CD4-positive, CD25-positive, alpha-beta regulatory T cell (primary cell): ENCODE results near the gene TMEM229B. TPM values are rescaled to one million over a fixed set of nuclear protein-coding genes. Genes with fewer than 3 reads are reported as not detected.

Experiments used
- ATAC-seq, 2 donors: fragments of 150-1000 bp; cut with Tn5 transposase; one replicate each; pipeline ENCODE4 v1.10.0; 2021; ENCODE audit warnings: low read depth in 2 of 2, moderate number of reproducible peaks in 2 of 2, moderate library complexity in 1 of 2
- DNase-seq, 3 donors: peaks; one replicate each; pipeline versions ENCODE4 v3.0.0 to v3.0.0-alpha.2; 2012 to 2022; ENCODE audit warnings: mixed read lengths in 1 of 3
- H3K27ac ChIP-seq: one replicate; pipeline ENCODE4 v1.7.0; 2013; ENCODE audit warnings: mild to moderate bottlenecking, low read length; ENCODE audit not compliant: insufficient read depth, poor library complexity, severe bottlenecking
- H3K27me3 ChIP-seq: one replicate; pipeline ENCODE4 v1.7.0; 2013; ENCODE audit warnings: low read length; ENCODE audit not compliant: control insufficient read depth, insufficient read depth
- H3K36me3 ChIP-seq: one replicate; pipeline ENCODE4 v1.7.0; 2013; ENCODE audit warnings: mild to moderate bottlenecking, low read length, moderate library complexity; ENCODE audit not compliant: control insufficient read depth, insufficient read depth
- H3K4me1 ChIP-seq: 2 replicates; pipeline ENCODE4 v1.7.0; 2013; ENCODE audit warnings: mild to moderate bottlenecking, low read length; ENCODE audit not compliant: insufficient read depth, control insufficient read depth, poor library complexity, severe bottlenecking
- H3K4me3 ChIP-seq: one replicate; pipeline ENCODE4 v1.7.0; 2013; ENCODE audit warnings: low read depth, mild to moderate bottlenecking, low read length, moderate library complexity
- H3K9me3 ChIP-seq, 2 experiments: 1 replicate in 1 of 2; 2 replicates in 1 of 2; pipeline ENCODE4 v1.7.0; 2013; ENCODE audit warnings: low read length in 2 of 2, mild to moderate bottlenecking in 1 of 2, moderate library complexity in 1 of 2; ENCODE audit not compliant: control insufficient read depth in 2 of 2
- H3K27ac Mint-ChIP-seq, 3 donors: one replicate each; pipeline ENCODE4 v1.8.0; 2020 to 2022; ENCODE audit warnings: mild to moderate bottlenecking in 3 of 3, mixed read lengths in 3 of 3, moderate library complexity in 2 of 3
- H3K27me3 Mint-ChIP-seq: one replicate; pipeline ENCODE4 v1.8.0; 2022; ENCODE audit warnings: mild to moderate bottlenecking, mixed read lengths
- H3K36me3 Mint-ChIP-seq: one replicate; pipeline ENCODE4 v1.8.0; 2020; ENCODE audit warnings: mixed read lengths
- H3K4me1 Mint-ChIP-seq, 4 donors: one replicate each; pipeline ENCODE4 v1.8.0; 2020 to 2022; ENCODE audit warnings: mixed read lengths in 4 of 4, mild to moderate bottlenecking in 1 of 4
- H3K4me3 Mint-ChIP-seq, 4 donors: one replicate each; pipeline ENCODE4 v1.8.0; 2020 to 2022; ENCODE audit warnings: mild to moderate bottlenecking in 4 of 4, mixed read lengths in 4 of 4, moderate library complexity in 3 of 4
- H3K9me3 Mint-ChIP-seq, 7 donors: one replicate each; pipeline ENCODE4 v1.8.0; 2020 to 2022; ENCODE audit warnings: mixed read lengths in 7 of 7, mild to moderate bottlenecking in 3 of 7, moderate library complexity in 2 of 7
- polyA plus RNA-seq, 4 donors: library from polyadenylated mRNA; unstranded; fragments of 300-500 nt; fragmentation: Illumina TruSeq; gene quantifications; one replicate each; pipeline ENCODE4 v1.2.3, GENCODE V29; 2021
- total RNA-seq: library from RNA; stranded (reverse); gene quantifications from one replicate; pipeline ENCODE4 v1.2.3, GENCODE V29; 2022

TMEM229B gene
- total and polyA plus RNA-seq, 5 donors from 2014 or later = 8.2 to 21.6 (median 14.9) TPM

DNA sequence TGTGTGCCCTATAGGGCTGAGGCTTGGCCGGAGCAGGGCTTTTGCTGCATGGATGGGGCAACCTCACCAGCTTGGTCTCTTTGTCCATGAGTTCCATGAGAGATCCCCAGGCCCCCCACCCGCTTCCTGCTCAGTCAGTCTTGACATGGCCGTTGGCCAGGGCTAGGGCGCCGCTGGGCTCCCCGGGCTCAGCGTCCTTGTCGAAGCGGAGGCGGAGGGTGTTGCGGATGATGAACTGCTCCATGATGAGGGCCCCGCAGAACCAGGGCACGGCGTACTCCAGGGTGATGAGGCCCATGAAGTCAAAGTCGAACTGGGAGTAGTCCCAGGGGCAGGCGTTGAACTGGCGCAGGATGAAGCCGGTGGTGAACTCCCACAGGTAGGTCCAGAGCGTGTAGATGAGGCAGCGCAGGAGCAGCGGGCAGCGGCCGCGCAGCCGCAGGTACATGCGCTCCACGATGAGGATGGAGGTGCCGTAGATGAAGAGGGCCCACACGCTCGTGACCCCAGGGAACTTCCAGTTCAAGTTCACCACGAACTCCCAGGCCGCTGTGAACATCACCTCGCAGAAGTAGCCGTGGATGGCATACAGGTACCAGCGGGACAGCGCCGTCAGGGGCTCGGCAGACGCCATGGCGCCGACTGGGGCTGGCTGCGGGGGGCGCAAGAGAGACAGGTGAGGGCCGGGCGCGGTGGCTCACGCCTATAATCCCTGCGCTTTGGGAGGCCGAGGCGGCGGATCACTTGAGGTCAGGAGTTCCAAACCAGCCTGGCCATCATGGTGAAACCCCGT lies 15.0 kb downstream of the TMEM229B start:
- no peak for ATAC-seq
- H3K36me3 Mint-ChIP-seq = peaks cover 26% of the 10 kb centered on the region
- Histone ChIP-seq H3K27ac (no peak overlapping the region), H3K4me3 (no peak overlapping the region), H3K9me3 (no peaks in the 10 kb centered on the region), H3K4me1 (no peaks in the 10 kb centered on the region), H3K36me3 (peaks cover 7% of the 10 kb centered on the region), H3K27me3 (no peaks in the 10 kb centered on the region)
- H3K27me3 Mint-ChIP-seq = no peaks in the 10 kb centered on the region
- H3K4me1 Mint-ChIP-seq = peaks cover 6 to 17% (median 12%) of the 10 kb centered on the region in 4 donors
- no peaks in the 10 kb centered on the region for H3K9me3 Mint-ChIP-seq
- H3K27ac Mint-ChIP-seq = no peak overlapping the region
- no peak for DNase-seq
- H3K4me3 Mint-ChIP-seq = no peak overlapping the region

DNA sequence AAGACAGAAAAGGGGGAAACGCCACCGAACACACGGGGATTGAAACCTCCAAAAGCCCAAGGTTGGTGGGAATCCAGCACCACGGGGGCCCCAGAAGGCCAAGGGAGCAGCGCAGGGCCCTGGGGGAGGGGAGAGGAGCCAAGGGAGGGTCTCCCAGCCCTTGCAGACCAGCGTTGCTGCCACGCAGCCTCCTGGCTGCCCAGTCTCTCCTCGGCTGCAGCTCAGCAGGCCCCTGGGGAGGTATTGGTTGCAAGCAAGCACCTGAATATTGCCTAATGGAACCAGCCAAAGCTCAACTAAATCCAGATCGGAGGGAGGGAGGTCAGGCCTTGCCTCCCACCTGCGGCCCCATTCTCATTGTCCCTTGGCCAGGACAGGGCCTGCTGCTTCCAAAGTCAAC lies 15.8 kb downstream of the TMEM229B start:
- Histone ChIP-seq H3K4me1 (no peaks in the 10 kb centered on the region), H3K4me3 (no peak overlapping the region), H3K36me3 (peaks cover 3% of the 10 kb centered on the region), H3K9me3 (no peaks in the 10 kb centered on the region), H3K27ac (no peak overlapping the region), H3K27me3 (no peaks in the 10 kb centered on the region)
- Mint-ChIP-seq H3K9me3 (no peaks in the 10 kb centered on the region), H3K27ac (peak overlapping the region in 1 of 3 donors; percentile 32), H3K36me3 (peaks cover 21% of the 10 kb centered on the region), H3K4me1 (peaks cover 4 to 13% (median 7%) of the 10 kb centered on the region in 4 donors), H3K4me3 (no peak overlapping the region), H3K27me3 (no peaks in the 10 kb centered on the region)
- DNase-seq (no peak), ATAC-seq (no peak)

DNA sequence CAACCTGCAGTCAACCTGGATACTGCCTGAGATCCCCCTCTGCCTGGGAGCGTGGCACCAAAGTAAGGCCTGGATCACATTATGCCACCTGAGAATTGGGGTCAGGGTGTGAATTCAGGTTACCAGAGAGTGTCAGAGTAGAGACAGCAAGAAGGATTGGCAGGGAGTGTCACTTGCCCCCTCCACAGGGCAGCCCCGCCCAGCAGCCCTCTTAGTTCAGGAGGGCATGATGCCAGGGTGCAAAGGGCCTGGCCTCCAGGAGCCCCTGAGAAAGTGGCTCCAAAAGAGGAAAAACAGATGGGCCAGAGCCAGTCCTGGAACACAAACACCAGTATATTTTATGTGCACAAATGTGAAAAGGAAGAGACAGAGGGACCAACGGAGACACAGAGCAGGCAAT lies 18.6 kb downstream of the TMEM229B start:
- Histone ChIP-seq H3K36me3 (peaks cover 3% of the 10 kb centered on the region), H3K4me1 (no peaks in the 10 kb centered on the region), H3K27ac (no peak overlapping the region), H3K27me3 (no peaks in the 10 kb centered on the region), H3K4me3 (no peak overlapping the region), H3K9me3 (no peaks in the 10 kb centered on the region)
- Mint-ChIP-seq H3K36me3 (peaks cover 11% of the 10 kb centered on the region), H3K4me1 (peaks cover 0 to 15% (median 9%) of the 10 kb centered on the region in 4 donors), H3K27ac (peak overlapping the region in 1 of 3 donors; percentile 79), H3K27me3 (no peaks in the 10 kb centered on the region), H3K4me3 (no peak overlapping the region), H3K9me3 (no peaks in the 10 kb centered on the region)
- DNase-seq (no peak), ATAC-seq (no peak)

DNA sequence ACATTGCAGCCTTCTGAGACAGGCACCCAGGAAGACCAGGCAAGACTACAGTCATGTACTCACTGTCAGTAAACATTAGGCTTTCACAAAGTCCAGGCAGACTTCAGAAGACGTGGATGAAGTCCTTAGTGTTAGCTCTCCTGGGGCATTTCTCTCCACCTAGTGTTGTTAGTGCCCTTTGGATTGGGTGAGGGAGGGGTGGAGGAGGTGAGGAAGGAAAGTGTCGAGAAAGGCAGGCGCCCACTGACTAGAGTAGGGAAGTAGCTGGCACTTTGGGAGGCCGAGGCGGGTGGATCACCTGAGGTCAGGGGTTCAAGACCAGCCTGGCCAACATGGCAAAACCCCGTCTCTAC lies 20.2 kb downstream of the TMEM229B start:
- Mint-ChIP-seq H3K27me3 (no peaks in the 10 kb centered on the region), H3K4me3 (no peak overlapping the region), H3K4me1 (peaks cover 5 to 30% (median 11%) of the 10 kb centered on the region in 4 donors), H3K36me3 (peaks cover 4% of the 10 kb centered on the region), H3K9me3 (no peaks in the 10 kb centered on the region), H3K27ac (peak overlapping the region in 1 of 3 donors; percentile 73)
- Histone ChIP-seq H3K9me3 (no peaks in the 10 kb centered on the region), H3K4me1 (peaks cover 7% of the 10 kb centered on the region), H3K27ac (no peak overlapping the region), H3K4me3 (no peak overlapping the region), H3K36me3 (peaks cover 3% of the 10 kb centered on the region), H3K27me3 (no peaks in the 10 kb centered on the region)
- no peak for DNase-seq
- no peak for ATAC-seq

DNA sequence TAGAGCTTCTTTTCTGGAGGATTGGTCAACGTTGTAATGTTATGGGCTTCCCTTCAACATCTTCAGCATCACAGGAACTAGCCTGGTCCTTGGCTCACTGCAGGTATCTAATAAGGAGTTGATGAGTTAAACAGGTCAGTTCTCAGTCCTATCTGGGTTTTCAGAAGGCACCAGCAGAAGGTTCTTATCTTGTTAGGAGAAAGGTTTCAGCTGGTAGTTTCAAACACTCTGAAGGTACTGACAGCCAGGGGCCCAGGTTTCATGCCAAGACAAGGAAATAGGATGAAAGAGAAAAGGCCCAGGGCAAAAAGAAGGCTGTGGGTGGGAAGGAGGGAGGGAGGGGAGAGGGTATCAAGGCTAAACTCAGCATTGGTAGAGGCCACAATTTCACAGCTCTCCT lies 21.4 kb downstream of the TMEM229B start:
- Histone ChIP-seq H3K4me3 (no peak overlapping the region), H3K9me3 (no peaks in the 10 kb centered on the region), H3K27me3 (no peaks in the 10 kb centered on the region), H3K4me1 (peaks cover 7% of the 10 kb centered on the region), H3K36me3 (no peaks in the 10 kb centered on the region), H3K27ac (no peak overlapping the region)
- DNase-seq = no peak
- no peak for ATAC-seq
- Mint-ChIP-seq H3K27ac (peak overlapping the region in 2 of 3 donors; percentile 13 to 68), H3K36me3 (no peaks in the 10 kb centered on the region), H3K4me1 (peaks cover 5 to 28% (median 11%) of the 10 kb centered on the region in 4 donors), H3K4me3 (peak overlapping the region in 1 of 4 donors; percentile 61), H3K27me3 (no peaks in the 10 kb centered on the region), H3K9me3 (no peaks in the 10 kb centered on the region)

DNA sequence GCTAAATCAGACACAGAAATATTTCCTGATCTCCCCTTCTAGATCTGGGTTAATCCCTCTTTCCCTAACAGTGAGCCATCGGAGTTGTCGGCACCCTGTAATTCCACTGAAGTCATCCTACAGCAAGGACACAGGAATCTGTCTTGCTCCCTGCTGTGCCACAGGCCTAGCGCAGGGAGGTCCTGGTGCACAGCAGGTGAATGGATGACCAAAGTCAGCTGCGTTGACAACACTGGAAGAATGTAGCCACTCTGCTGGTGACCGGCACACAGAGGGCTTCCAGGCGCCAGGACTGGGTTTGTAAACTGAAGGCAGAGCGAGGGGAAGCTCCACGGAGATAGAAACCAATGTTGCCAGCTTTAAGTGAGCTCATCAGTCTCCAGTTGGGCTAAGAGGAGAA lies 23.6 kb downstream of the TMEM229B start:
- ATAC-seq = no peak
- no peak overlapping the region for H3K4me3 ChIP-seq
- Mint-ChIP-seq H3K36me3 (peaks cover 4% of the 10 kb centered on the region), H3K4me1 (peaks cover 5 to 28% (median 13%) of the 10 kb centered on the region in 4 donors), H3K27ac (peak overlapping the region in 1 of 3 donors; percentile 37), H3K27me3 (no peaks in the 10 kb centered on the region), H3K4me3 (no peak overlapping the region), H3K9me3 (no peaks in the 10 kb centered on the region)
- no peak for DNase-seq
- H3K36me3 ChIP-seq = no peaks in the 10 kb centered on the region
- no peak overlapping the region for H3K27ac ChIP-seq
- no peaks in the 10 kb centered on the region for H3K27me3 ChIP-seq
- H3K4me1 ChIP-seq = peaks cover 7% of the 10 kb centered on the region
- no peaks in the 10 kb centered on the region for H3K9me3 ChIP-seq

DNA sequence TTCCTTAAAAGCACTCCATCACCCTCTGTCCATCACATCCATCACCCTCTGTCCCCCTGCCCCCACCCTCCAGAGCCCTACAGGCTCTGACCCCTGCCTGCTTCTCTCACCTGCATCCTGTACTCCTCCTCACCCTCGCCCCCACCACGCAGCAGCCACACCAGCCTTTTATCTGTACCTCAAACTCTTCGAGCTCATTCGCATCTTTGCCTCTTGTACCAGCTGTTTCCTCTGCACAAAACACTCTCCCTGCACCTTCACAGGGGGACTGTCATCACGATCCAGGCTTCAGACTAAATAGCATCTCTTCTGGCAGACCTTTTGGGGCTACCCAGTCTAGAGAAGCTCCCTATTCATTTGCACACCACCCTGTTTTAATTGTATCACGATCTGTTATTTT lies 24.1 kb downstream of the TMEM229B start:
- H3K27ac Mint-ChIP-seq = peak overlapping the region in 2 of 3 donors; percentile 37 to 43
- peaks cover 4% of the 10 kb centered on the region for H3K36me3 Mint-ChIP-seq
- Histone ChIP-seq H3K27me3 (no peaks in the 10 kb centered on the region), H3K4me1 (peaks cover 7% of the 10 kb centered on the region), H3K9me3 (no peaks in the 10 kb centered on the region), H3K36me3 (no peaks in the 10 kb centered on the region), H3K27ac (no peak overlapping the region), H3K4me3 (no peak overlapping the region)
- peak overlapping the region in 1 of 4 donors; percentile 64 for H3K4me3 Mint-ChIP-seq
- ATAC-seq (peak; percentile 67 to 79), DNase-seq (peak in 2 of 3 donors; percentile 18 to 45)
- peaks cover 5 to 28% (median 13%) of the 10 kb centered on the region in 4 donors for H3K4me1 Mint-ChIP-seq
- no peaks in the 10 kb centered on the region for H3K9me3 Mint-ChIP-seq
- H3K27me3 Mint-ChIP-seq = no peaks in the 10 kb centered on the region

DNA sequence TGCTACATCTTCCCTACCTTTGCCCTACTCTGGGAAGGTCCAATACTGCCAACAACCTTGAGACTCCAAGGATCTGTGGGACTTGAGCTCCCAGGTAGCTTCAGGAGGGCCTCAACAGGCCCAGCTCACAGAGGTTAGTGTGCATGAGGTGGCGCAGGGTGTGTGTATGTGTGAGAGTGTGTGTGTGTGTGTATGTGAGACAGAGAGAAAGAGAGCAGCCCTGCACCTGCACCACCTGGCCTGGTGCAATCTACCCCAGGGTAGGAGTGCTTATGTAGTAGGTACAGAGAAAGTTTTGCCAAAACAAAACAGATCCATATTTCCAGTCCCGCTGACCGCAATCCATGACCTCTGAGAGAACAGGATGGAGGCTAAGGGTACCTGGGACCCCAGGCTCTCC lies 24.6 kb downstream of the TMEM229B start:
- Histone ChIP-seq H3K36me3 (no peaks in the 10 kb centered on the region), H3K4me1 (peaks cover 7% of the 10 kb centered on the region), H3K9me3 (no peaks in the 10 kb centered on the region), H3K27me3 (no peaks in the 10 kb centered on the region), H3K4me3 (no peak overlapping the region), H3K27ac (no peak overlapping the region)
- no peak overlapping the region for H3K4me3 Mint-ChIP-seq
- peak overlapping the region in 2 of 3 donors; percentile 43 to 79 for H3K27ac Mint-ChIP-seq
- H3K9me3 Mint-ChIP-seq = no peaks in the 10 kb centered on the region
- peaks cover 2% of the 10 kb centered on the region for H3K27me3 Mint-ChIP-seq
- no peak for DNase-seq
- H3K36me3 Mint-ChIP-seq = peaks cover 4% of the 10 kb centered on the region
- ATAC-seq = no peak
- H3K4me1 Mint-ChIP-seq = peaks cover 5 to 28% (median 13%) of the 10 kb centered on the region in 4 donors
